ENCODE measurements around the gene SDS. TPM values are rescaled to one million over a fixed set of nuclear protein-coding genes. Genes with fewer than 3 reads are reported as not detected.

SDS gene
- total and polyA plus RNA-seq, 8 donors: 0.25 to 4.7 (median 1.4) TPM; not detected in 3

DNA sequence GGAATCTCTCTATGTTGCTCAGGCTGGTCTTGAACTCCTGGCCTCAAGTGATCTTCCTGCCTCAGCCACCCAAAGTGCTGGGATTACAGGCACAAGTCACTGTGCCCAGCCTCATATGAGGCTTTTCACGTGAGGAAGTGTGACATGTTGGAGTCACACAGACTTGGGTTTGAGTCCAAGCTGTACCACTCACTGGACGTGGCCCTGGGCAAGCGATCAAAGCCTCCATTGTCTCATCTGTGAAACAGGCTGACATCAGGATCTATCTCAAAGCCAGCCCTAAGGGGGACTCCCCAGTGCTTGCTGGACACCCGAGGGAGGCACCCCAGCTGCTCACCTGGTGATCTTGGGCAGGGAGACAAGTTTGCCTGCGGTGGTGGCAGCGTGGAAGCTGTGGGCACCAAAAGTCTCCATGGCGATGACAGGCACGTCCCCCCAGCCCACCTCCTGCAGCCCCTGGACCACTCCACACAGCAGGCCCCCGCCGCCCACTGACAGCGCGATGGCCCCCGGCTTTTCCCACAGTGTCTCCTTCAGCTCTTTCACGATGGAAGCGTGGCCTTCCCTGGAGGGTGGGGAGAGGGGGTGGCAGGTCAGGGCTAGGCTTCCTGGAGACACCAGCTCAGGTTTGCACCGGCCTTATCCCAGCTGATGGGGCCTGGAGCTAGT is 6.7 kb downstream of the SDS start:
- 48 to 67% (median 64%) methylated on average over 4 to 16 of the region's 16 CpGs for WGBS, 5 donors
- no peak for DNase-seq
- no peak overlapping the region for H3K4me3 ChIP-seq
- intact Hi-C loops (cut with DNase I; ENCODE audit: low total_unique reads): no loop called here
- no peaks in the 10 kb centered on the region for H3K4me1 ChIP-seq
- TF ChIP-seq POLR2A (IDR thresholded peaks at IDR 0.05) (no peak), EP300 (IDR thresholded peaks at IDR 0.05) (no peak), CTCF (IDR thresholded peaks at IDR 0.05) (no peak), POLR2AphosphoS5 (IDR thresholded peaks at IDR 0.05) (no peak)
- no peaks in the 10 kb centered on the region for H3K36me3 ChIP-seq
- no peaks in the 10 kb centered on the region for H3K9me3 ChIP-seq
- H3K27me3 ChIP-seq: peaks cover 0 to 45% (median 8%) of the 10 kb centered on the region in 3 donors
- H3K27ac ChIP-seq: no peak overlapping the region

- intact Hi-C loops (cut with DNase I; ENCODE audit: low total_unique reads): no loop called here
- TF ChIP-seq POLR2A (IDR thresholded peaks at IDR 0.05): no peak
- TF ChIP-seq EP300 (IDR thresholded peaks at IDR 0.05): no peak
- no peak for TF ChIP-seq CTCF (IDR thresholded peaks at IDR 0.05)
- no peak for TF ChIP-seq POLR2AphosphoS5 (IDR thresholded peaks at IDR 0.05)
- H3K4me3 ChIP-seq: no peak overlapping the region
- H3K36me3 ChIP-seq: peaks cover 0 to 4% (median 3%) of the 10 kb centered on the region in 4 donors
- no peak overlapping the region for H3K27ac ChIP-seq
- no peak for DNase-seq
- H3K4me1 ChIP-seq: no peaks in the 10 kb centered on the region
- peaks cover 0 to 37% (median 8%) of the 10 kb centered on the region in 3 donors for H3K27me3 ChIP-seq
- H3K9me3 ChIP-seq: no peaks in the 10 kb centered on the region
These were observed 7.5 kb downstream of the SDS start for GRCh38 chr12:113396200-113396599.

GRCh38 chr12:113395119-113395518 is 8.6 kb downstream of the SDS start:
- no peaks in the 10 kb centered on the region for H3K9me3 ChIP-seq
- H3K4me1 ChIP-seq: no peaks in the 10 kb centered on the region

GRCh38 chr12:113393749-113394148 is 9.9 kb downstream of the SDS start:
- peaks cover 0 to 19% (median 6%) of the 10 kb centered on the region in 3 donors for H3K27me3 ChIP-seq
- H3K27ac ChIP-seq: no peak overlapping the region
- peaks cover under 1 to 29% (median 28%) of the 10 kb centered on the region in 4 donors for H3K36me3 ChIP-seq
- no peak for TF ChIP-seq EP300 (IDR thresholded peaks at IDR 0.05)
- 82 to 87% (median 84%) methylated on average over 5 of the region's 5 CpGs for WGBS, 5 donors
- H3K9me3 ChIP-seq: no peaks in the 10 kb centered on the region
- intact Hi-C loops (cut with DNase I; ENCODE audit: low total_unique reads): no loop called here
- DNase-seq: no peak
- no peaks in the 10 kb centered on the region for H3K4me1 ChIP-seq
- no peak overlapping the region for H3K4me3 ChIP-seq

More at GRCh38 chr12:113395119-113395518, 8.6 kb downstream of the SDS start:
- WGBS, 5 donors: 72 to 82% (median 80%) methylated on average over 5 of the region's 5 CpGs
- no peak for TF ChIP-seq CTCF (IDR thresholded peaks at IDR 0.05)
- H3K27ac ChIP-seq: no peak overlapping the region
- no peak overlapping the region for H3K4me3 ChIP-seq
- peaks cover 0 to 15% (median 14%) of the 10 kb centered on the region in 4 donors for H3K36me3 ChIP-seq
- intact Hi-C loops (cut with DNase I; ENCODE audit: low total_unique reads): no loop called here
- no peak for DNase-seq
- H3K27me3 ChIP-seq: peaks cover 0 to 33% (median 8%) of the 10 kb centered on the region in 3 donors

DNA sequence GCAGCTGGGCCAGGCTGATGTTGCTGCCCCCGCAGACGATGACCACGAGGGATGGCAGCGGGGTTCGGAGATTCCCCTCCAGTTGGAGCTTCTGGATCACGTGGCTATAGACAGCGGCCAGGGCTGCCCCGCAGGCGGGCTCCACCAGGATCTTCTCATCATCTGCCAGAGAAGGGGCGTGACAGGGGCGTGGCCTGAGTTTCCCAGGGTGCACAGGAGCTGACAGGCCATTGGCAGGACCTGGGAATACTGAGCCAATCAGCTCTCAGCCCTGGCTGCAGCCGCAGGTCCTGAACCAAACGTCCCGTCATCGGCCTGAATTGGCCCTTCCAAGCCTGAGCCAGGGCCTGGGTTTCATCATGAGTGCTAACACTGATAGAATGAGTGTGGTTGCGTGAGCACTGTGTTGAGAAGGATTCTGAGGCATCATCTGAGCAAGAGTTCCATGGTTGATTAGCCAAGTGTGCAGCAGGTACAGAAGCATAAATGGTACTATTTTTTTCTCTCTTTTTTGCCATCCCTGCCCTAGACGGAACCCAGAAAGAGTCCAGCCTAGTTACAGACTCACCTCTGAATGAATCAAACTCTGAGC is 10.6 kb downstream of the SDS start:
- peaks cover 6 to 35% (median 34%) of the 10 kb centered on the region in 4 donors for H3K36me3 ChIP-seq
- H3K27ac ChIP-seq: no peak overlapping the region
- intact Hi-C loops (cut with DNase I; ENCODE audit: low total_unique reads): no loop called here
- WGBS, 5 donors: 59 to 73% (median 66%) methylated on average over 12 to 17 of the region's 17 CpGs
- DNase-seq: no peak
- H3K4me1 ChIP-seq: no peaks in the 10 kb centered on the region
- H3K27me3 ChIP-seq: peaks cover 0 to 12% (median 0%) of the 10 kb centered on the region in 3 donors
- H3K9me3 ChIP-seq: no peaks in the 10 kb centered on the region
- TF ChIP-seq CTCF (IDR thresholded peaks at IDR 0.05): no peak
- no peak for TF ChIP-seq EP300 (IDR thresholded peaks at IDR 0.05)
- no peak overlapping the region for H3K4me3 ChIP-seq
